HG02885 (cell line): ENCODE data around the gene FRMPD1.
A peak's percentile ranks its signal among the peaks of the same experiment; 100 is the strongest.
"Not testable (repeated sequence)": the region's sequence is repeated elsewhere in the genome, so short reads cannot be mapped to it uniquely, and the experiment has no call there.

Source experiments
- ATAC-seq: cut with Tn5 transposase; IDR thresholded peaks from one replicate; pipeline ENCODE4 v1.9.1; 2021; ENCODE audit warnings: mild to moderate bottlenecking; ENCODE audit not compliant: unreplicated experiment, poor library complexity

Gene FRMPD1

GRCh38 chr9:37730256-37730655 is 79.5 kb downstream of the FRMPD1 start:
- ATAC-seq: no peak

- no peak for ATAC-seq
These were observed 80.1 kb downstream of the FRMPD1 start for GRCh38 chr9:37730839-37731238.

- ATAC-seq: no peak
These were observed 81.5 kb downstream of the FRMPD1 start for GRCh38 chr9:37732086-37732741.

- no peak for ATAC-seq
These were observed 82.2 kb downstream of the FRMPD1 start for GRCh38 chr9:37732952-37733351.

GRCh38 chr9:37739222-37739621 is 88.5 kb downstream of the FRMPD1 start:
- no peak for ATAC-seq

DNA sequence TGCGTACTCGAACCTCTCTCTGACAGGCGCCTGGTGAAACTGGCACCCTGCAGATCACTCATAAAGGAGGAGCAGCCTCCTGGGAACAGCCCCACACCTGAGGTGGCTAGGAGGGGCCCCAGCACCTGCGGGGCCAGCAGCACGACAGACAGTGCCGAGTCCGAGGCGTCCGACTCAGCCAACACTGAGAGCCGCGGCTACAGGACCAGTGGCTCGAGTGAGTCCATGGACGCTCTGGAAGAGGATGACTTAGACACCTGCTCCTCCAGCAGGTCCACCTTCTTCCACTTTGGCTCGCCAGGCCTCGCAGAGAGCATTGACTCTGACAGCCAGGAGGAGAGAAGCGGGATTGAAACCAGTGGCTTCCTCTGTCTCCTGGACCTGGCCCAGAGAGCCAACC is 89.4 kb downstream of the FRMPD1 start:
- ATAC-seq: no peak

- no peak for ATAC-seq
These were observed 90.0 kb downstream of the FRMPD1 start for GRCh38 chr9:37740631-37741328.

DNA sequence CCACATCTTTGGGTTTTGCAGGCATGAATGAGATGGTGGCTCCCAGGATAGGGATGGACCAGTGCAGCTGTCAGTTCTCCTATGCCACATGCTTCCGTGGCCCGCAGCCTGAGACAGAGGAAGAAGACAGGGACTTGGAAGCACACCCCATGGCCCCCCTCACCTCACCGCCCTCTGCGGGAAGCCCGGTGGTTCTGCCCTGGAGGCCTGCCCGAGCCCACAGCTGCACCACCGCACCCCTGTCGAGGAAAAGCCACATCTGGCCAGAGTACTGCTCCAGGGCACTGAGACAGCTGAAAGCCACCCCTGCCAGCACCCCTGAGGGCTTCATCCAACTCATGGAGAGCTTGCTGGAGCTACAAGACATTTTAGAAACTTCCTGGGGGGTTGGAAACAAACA is 95.2 kb downstream of the FRMPD1 start:
- no peak for ATAC-seq

DNA sequence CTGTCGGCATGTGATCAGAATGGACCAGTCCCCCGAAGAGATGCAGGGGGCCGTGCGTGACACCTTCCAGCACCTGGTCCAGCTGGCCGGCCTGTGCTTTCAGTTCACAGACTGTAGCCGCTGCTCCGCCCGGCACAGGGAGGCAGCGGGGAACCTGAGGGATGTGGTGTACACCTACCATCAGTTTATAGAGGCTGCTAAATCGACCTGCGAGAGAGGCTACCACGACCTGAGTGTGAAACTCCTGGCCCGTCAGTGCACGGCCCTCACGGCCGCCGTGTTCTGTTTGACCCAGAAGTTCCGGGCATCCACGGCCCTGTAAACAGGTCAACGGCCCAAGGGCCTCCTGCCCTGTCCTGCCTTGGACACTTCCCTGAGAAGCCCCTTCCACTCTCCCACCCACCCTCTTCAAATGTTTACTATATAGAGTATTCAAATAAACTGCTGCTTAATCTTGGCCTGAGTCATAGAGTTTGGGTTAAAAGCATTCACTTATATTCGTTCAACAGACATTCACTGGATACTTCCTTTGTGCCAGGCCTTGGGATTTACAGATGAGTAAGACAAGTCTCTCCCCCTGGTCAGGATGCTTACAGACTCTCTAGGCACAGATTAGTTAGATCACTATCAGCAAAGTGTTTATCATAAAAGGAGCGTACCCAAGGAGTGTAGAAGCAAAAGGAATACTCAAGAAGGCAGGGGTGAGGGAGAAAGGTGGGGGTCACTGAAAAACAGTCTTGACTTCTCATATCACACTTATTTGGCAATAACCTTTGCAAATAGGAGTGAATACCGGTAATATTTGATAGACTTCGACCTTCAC is 95.9 kb downstream of the FRMPD1 start:
- no peak for ATAC-seq

DNA sequence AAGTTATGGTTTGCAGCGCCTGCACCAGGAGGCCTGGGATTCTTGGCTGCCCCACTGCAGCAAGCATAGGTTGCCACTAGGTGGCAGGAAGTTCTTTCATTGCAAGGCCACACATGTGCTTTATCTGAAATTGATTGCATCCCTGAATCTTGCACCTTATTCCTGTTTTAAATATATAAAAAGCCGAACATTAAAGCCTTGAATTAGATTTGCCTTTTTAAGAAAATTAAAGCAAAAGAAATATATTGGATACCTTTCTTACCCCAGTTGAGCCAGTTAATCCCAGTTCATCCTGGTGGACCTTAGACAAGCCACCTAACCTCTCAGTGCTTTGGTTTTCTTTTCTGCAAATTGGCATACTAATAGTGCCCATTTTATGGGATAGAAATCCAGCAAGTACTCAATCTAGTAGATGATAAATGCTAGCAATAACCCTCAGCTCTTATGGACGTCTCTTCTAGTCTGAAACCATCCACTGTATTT is 96.6 kb downstream of the FRMPD1 start:
- ATAC-seq: peak; percentile 82

DNA sequence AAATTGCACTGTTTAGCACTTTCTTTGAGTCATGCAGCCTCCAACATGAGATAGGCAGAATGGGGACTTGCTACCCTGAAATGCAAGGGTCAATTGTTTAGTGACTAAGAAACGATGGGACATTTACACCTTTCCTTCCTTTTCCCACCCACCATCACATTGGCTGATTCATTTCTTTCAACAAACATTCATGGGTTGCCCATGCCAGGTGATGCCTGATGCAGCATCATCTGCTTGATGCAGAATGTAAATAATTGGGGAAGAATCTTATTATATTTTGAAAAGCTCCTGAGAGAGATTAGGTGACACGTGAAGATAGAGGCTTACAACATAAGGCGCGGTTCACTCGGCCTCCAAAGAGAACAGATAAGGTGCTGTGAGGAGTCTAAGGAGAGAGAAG is 98.4 kb downstream of the FRMPD1 start:
- no peak for ATAC-seq

GRCh38 chr9:37751186-37751585 is 100.4 kb downstream of the FRMPD1 start:
- no peak for ATAC-seq

DNA sequence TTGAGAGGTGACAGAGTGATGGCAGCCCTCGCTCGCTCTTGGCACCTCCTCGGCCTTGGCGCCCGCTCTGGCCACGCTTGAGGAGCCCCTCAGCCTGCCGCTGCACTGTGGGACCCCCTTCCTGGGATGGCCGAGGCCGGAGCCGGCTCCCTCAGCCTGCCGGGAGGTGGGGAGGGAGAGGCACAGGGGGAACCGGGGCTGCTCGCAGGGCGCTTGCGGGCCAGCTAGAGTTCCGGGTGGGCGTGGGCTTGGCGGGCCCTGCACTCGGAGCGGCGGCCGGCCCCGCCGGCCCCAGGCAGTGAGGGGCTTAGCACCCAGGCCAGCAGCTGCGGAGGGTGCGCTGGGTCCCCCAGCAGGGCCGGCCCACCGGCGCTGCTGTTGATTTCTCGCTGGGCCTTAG is 101.0 kb downstream of the FRMPD1 start:
- not testable (repeated sequence) for ATAC-seq

DNA sequence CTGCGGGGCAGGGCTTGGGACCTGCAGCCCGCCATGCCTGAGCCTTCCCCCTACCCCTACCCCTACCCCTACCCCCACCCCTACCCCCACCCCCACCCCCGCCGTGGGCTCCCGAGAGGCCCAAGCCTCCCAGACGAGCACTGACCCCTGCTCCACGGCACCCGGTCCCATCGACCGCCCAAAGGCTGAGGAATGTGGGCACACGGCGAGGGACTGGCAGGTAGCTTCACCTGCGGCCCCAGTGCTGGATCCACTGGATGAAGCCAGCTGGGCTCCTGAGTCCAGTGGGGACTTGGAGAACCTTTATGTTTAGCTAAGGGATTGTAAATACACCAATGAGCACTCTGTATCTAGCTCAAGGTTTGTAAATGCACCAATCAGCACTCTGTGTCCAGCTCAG is 101.4 kb downstream of the FRMPD1 start:
- not testable (repeated sequence) for ATAC-seq

DNA sequence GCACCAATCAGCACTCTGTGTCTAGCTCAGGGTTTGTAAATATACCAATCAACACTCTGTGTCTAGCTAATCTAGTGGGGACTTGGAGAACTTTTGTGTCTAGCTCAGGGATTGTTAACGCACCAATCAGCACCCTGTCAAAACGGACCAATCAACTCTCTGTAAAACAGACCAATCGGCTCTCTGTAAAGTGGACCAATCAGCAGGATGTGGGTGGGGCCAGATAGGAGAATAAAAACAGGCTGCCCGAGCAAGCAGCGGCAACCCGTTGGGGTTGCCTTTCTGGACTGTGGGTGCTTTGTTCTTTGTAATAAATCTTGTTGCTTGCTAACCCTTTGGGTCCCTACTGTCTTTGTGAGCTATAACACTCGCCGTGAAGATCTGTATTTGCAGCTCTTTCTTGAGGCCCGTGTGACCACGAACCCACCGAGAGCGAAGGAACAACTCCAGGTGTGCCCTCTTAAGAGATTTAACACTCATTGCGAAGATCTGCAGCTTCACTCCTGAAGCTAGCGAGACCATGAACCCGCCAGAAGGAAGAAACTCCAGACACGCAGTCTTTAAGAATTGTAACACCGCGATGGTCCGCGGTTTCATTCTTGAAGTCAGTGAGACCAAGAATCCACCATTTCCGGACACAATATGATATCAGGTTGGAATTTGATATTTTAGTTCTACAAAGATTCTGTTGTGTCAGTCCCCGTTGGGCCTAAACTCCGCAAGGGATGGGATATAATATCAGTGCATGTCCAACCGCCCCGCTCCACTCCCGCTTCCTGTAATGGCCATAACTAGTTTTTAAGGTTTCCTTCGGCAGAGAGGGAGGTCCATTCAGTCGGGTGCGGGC is 102.1 kb downstream of the FRMPD1 start:
- no peak for ATAC-seq

DNA sequence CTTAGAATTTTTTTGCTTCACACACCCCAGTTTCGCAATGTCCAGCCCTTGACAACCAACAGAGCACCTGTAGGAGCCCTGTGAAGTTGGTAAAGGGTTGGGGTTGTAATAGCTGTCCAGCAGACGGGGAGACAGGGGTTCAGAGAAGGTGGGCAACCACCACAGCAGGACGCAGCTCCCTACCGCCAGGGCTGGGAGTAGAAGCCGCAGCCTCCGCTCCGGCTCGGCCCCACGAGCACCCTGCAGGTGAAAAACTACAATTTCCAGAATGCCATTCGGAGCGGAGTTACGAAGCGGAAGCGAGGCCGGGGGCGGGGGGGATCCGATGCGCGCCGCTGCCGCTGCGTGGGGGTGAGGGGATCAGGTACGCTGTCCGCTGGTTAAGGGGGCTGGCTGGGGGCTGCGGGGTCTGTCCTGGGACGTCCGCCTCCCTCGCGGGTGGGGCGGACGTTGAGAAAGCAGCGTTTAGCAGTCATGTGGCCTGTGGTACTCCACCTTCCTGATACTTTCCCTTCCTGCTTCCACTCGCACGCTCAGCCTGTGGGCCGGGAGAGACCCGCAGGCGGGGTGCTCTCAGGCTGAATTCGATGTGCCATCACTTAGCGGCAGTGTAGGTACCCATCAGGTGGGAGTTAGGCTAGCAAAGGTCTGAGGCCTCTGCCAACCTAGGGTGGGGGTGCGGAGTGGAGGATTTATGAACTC is 102.9 kb downstream of the FRMPD1 start, which contains the start of gene TRMT10B:
Gene TRMT10B (plus strand): TSS at position 317 of the 702 bp plus-strand sequence. CDS start 8,127 bp downstream, outside the sequence.
- peak; percentile 93 for ATAC-seq

- ATAC-seq: no peak
These were observed 108.0 kb downstream of the FRMPD1 start for GRCh38 chr9:37758747-37759146.

GRCh38 chr9:37760416-37761161 is 109.8 kb downstream of the FRMPD1 start:
- ATAC-seq: no peak

GRCh38 chr9:37761511-37761910 is 110.8 kb downstream of the FRMPD1 start:
- ATAC-seq: no peak
